Neutrophil (primary cell): ENCODE data around the gene CASKIN2.

ENCODE experiments used
- H3K27ac ChIP-seq: fragments of 200-600 bp; sonication (generic); 2 replicates; pipeline ENCODE4 v1.5.1; 2016; ENCODE audit warnings: mild to moderate bottlenecking, moderate library complexity
- H3K27me3 ChIP-seq: fragments of 200-600 bp; sonication (generic); 2 replicates; pipeline ENCODE4 v1.6.0; 2016; ENCODE audit warnings: mild to moderate bottlenecking
- H3K36me3 ChIP-seq: fragments of 200-600 bp; sonication (generic); 2 replicates; pipeline ENCODE4 v1.5.1; 2017
- H3K4me1 ChIP-seq, 2 experiments: fragments of 200-600 bp in 1 of 2; sonication (generic) in 1 of 2; 1 replicate in 1 of 2; 2 replicates in 1 of 2; pipeline versions ENCODE4 v1.5.1 to v1.6.1; 2013 to 2016; ENCODE audit warnings: low read depth in 1 of 2, low read length in 1 of 2, mild to moderate bottlenecking in 1 of 2, moderate library complexity in 1 of 2; ENCODE audit not compliant: control insufficient read depth in 1 of 2, insufficient read depth in 1 of 2
- H3K4me3 ChIP-seq, 2 experiments: fragments of 200-600 bp in 1 of 2; sonication (generic) in 1 of 2; 1 replicate in 1 of 2; 2 replicates in 1 of 2; pipeline ENCODE4 v1.5.1; 2013 to 2016; ENCODE audit warnings: low read depth in 1 of 2, low read length in 1 of 2, mild to moderate bottlenecking in 1 of 2, moderate library complexity in 1 of 2
- H3K9me3 ChIP-seq: fragments of 200-600 bp; sonication (generic); 2 replicates; pipeline ENCODE4 v1.5.1; 2016
- CTCF ChIP-seq: fragments of 200-600 bp; sonication (generic); IDR thresholded peaks from 2 replicates; pipeline ENCODE4 v1.5.1; 2016; ENCODE audit warnings: antibody characterized with exemption

Gene CASKIN2

GRCh38 chr17:75561927-75562603 is 46.7 kb upstream of the CASKIN2 start:
- Histone ChIP-seq H3K4me3 (no peak overlapping the region), H3K27ac (no peak overlapping the region), H3K4me1 (no peaks in the 10 kb centered on the region), H3K9me3 (no peaks in the 10 kb centered on the region), H3K36me3 (no peaks in the 10 kb centered on the region), H3K27me3 (no peaks in the 10 kb centered on the region)
- TF ChIP-seq CTCF: no peak

GRCh38 chr17:75559958-75560533 is 44.7 kb upstream of the CASKIN2 start:
- no peak for TF ChIP-seq CTCF
- Histone ChIP-seq H3K9me3 (no peaks in the 10 kb centered on the region), H3K27me3 (no peaks in the 10 kb centered on the region), H3K4me3 (no peak overlapping the region), H3K36me3 (no peaks in the 10 kb centered on the region), H3K27ac (no peak overlapping the region), H3K4me1 (no peaks in the 10 kb centered on the region)

GRCh38 chr17:75558666-75559530 is 43.6 kb upstream of the CASKIN2 start:
- Histone ChIP-seq H3K27ac (no peak overlapping the region), H3K36me3 (no peaks in the 10 kb centered on the region), H3K9me3 (no peaks in the 10 kb centered on the region), H3K4me1 (no peaks in the 10 kb centered on the region), H3K4me3 (no peak overlapping the region), H3K27me3 (no peaks in the 10 kb centered on the region)
- no peak for TF ChIP-seq CTCF

GRCh38 chr17:75557852-75558665 is 42.7 kb upstream of the CASKIN2 start:
- Histone ChIP-seq H3K36me3 (no peaks in the 10 kb centered on the region), H3K4me3 (no peak overlapping the region)
- no peak for TF ChIP-seq CTCF

More at GRCh38 chr17:75557852-75558665, 42.7 kb upstream of the CASKIN2 start:
- Histone ChIP-seq H3K27ac (no peak overlapping the region), H3K9me3 (no peaks in the 10 kb centered on the region), H3K4me1 (no peaks in the 10 kb centered on the region), H3K27me3 (no peaks in the 10 kb centered on the region)
